ENCODE measurements around the gene MYO19. TPM values are rescaled to one million over a fixed set of nuclear protein-coding genes. Genes with fewer than 3 reads are reported as not detected.

The MYO19 gene
- total RNA-seq, 1 experiment from 2014 or later: 167 TPM

DNA sequence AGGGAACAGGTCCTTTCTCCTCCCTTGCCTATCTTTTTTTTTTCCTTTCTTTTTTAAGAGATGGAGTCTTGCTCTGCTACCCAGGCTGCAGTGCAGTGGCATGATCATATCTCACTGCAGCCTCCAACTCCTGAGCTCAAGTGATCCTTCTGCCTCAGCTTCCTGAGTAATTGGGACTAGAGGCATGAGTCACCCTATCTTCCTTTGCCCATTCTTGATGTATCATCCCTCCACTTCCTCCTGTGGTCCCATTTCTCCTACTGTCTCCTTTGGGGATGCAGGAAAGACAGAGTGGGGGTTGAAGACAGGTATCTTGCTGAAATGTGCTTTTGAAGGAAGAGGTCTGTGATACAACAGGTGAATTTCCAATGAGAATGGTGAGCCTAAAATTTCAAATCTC, 5.5 kb downstream of the MYO19 start:
- no peak for ATAC-seq
- POLR2A ChIA-PET: no interaction called here
- BruUV-seq (replicated peaks): no TSS peak

DNA sequence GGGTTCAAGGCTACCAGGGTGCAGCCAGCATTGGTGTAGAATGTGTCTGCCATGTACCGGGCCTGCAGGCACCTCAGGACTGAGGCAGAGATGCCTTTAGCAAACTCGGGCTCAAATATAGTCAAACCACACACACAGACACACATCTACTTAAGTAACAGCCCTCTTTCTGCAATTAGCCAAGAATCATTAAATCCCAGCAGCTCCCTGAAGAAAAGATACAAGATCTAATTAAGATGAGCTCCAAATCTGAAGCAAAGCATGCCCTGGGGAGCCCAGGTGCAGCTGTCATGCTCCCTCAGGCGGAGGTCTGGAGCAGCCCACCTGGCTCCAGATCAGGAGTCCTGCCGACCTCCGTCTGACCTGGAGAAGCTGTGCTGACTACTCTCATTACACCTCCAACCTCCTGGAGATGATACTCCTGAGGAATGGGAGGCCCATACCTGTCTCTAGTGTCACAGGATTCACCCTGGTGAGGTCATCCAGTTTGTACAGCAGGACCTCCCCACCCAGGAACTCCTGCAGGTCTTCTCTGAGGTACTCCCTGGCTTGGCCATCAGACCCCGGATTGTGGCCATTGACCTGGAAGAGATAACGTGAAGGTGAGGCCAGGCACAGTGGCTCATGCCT, 6.9 kb downstream of the MYO19 start:
- TF ChIP-seq EZH2 (IDR thresholded peaks at IDR 0.05) (no peak), CBX3 (IDR thresholded peaks at IDR 0.05; ENCODE audit: low read depth) (no peak), ZNF274 (IDR thresholded peaks at IDR 0.05; ENCODE audit: low read depth, low read length) (no peak), JUND (IDR thresholded peaks at IDR 0.05) (no peak), SRF (IDR thresholded peaks at IDR 0.05; ENCODE audit: low read depth) (no peak), RAD21 (IDR thresholded peaks at IDR 0.05; ENCODE audit: low read depth) (no peak), TCF7L2 (IDR thresholded peaks at IDR 0.05; ENCODE audit: borderline replicate concordance, extremely low read depth, insufficient read depth, insufficient read length) (no peak), POLR2A (IDR thresholded peaks at IDR 0.05; ENCODE audit: borderline replicate concordance, extremely low read depth, insufficient read depth, insufficient read length) (no peak), POLR2AphosphoS5 (IDR thresholded peaks at IDR 0.05; ENCODE audit: low read depth, low read length) (no peak), ELF1 (IDR thresholded peaks at IDR 0.05; ENCODE audit: borderline replicate concordance, low read depth) (no peak), SIN3A (IDR thresholded peaks at IDR 0.05; ENCODE audit: low read depth) (no peak), FOSL1 (IDR thresholded peaks at IDR 0.05; ENCODE audit: low read depth) (no peak)
- TF ChIP-seq, protein P1, sequence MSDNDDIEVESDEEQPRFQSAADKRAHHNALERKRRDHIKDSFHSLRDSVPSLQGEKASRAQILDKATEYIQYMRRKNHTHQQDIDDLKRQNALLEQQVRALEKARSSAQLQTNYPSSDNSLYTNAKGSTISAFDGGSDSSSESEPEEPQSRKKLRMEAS (IDR thresholded peaks at IDR 0.05): no peak
- TF ChIP-seq, protein P2, sequence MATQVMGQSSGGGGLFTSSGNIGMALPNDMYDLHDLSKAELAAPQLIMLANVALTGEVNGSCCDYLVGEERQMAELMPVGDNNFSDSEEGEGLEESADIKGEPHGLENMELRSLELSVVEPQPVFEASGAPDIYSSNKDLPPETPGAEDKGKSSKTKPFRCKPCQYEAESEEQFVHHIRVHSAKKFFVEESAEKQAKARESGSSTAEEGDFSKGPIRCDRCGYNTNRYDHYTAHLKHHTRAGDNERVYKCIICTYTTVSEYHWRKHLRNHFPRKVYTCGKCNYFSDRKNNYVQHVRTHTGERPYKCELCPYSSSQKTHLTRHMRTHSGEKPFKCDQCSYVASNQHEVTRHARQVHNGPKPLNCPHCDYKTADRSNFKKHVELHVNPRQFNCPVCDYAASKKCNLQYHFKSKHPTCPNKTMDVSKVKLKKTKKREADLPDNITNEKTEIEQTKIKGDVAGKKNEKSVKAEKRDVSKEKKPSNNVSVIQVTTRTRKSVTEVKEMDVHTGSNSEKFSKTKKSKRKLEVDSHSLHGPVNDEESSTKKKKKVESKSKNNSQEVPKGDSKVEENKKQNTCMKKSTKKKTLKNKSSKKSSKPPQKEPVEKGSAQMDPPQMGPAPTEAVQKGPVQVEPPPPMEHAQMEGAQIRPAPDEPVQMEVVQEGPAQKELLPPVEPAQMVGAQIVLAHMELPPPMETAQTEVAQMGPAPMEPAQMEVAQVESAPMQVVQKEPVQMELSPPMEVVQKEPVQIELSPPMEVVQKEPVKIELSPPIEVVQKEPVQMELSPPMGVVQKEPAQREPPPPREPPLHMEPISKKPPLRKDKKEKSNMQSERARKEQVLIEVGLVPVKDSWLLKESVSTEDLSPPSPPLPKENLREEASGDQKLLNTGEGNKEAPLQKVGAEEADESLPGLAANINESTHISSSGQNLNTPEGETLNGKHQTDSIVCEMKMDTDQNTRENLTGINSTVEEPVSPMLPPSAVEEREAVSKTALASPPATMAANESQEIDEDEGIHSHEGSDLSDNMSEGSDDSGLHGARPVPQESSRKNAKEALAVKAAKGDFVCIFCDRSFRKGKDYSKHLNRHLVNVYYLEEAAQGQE (IDR thresholded peaks at IDR 0.05; ENCODE audit: low read depth): no peak
- TF ChIP-seq, protein P3, sequence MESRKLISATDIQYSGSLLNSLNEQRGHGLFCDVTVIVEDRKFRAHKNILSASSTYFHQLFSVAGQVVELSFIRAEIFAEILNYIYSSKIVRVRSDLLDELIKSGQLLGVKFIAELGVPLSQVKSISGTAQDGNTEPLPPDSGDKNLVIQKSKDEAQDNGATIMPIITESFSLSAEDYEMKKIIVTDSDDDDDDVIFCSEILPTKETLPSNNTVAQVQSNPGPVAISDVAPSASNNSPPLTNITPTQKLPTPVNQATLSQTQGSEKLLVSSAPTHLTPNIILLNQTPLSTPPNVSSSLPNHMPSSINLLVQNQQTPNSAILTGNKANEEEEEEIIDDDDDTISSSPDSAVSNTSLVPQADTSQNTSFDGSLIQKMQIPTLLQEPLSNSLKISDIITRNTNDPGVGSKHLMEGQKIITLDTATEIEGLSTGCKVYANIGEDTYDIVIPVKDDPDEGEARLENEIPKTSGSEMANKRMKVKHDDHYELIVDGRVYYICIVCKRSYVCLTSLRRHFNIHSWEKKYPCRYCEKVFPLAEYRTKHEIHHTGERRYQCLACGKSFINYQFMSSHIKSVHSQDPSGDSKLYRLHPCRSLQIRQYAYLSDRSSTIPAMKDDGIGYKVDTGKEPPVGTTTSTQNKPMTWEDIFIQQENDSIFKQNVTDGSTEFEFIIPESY (IDR thresholded peaks at IDR 0.05; ENCODE audit: extremely low read depth, insufficient replicate concordance, low read length): no peak
- intact Hi-C loops (cut with micrococcal nuclease): no loop called here
- Histone ChIP-seq H3K9ac (ENCODE audit: low read length) (no peak overlapping the region), H3K9me2 (ENCODE audit: insufficient read depth) (no peaks in the 10 kb centered on the region), H2AFZ (ENCODE audit: low read depth, low read length, poor library complexity, severe bottlenecking) (no peak overlapping the region), H4K20me1 (ENCODE audit: insufficient read depth) (no peaks in the 10 kb centered on the region), H3K4me1 (ENCODE audit: control insufficient read depth in 1 of 2, insufficient read depth in 2 of 2, low read length in 2 of 2) (peaks cover 0 to 9% of the 10 kb centered on the region in 2 experiments; a peak in 2 of 4 replicates), H3K27ac (ENCODE audit: low read depth, low read length) (no peak overlapping the region), H3K9me3 (ENCODE audit: control insufficient read depth in 1 of 2, insufficient read depth in 1 of 2, low read depth in 1 of 2, low read length in 2 of 2) (no peaks in the 10 kb centered on the region), H3K4me2 (ENCODE audit: low read length) (no peak overlapping the region), H3K36me3 (ENCODE audit: control insufficient read depth in 1 of 2, insufficient read depth in 2 of 2, low read length in 2 of 2) (peaks cover 49 to 70% of the 10 kb centered on the region in 2 experiments), H3K4me3 (replicated peaks in 1 of 2; ENCODE audit: low read depth in 1 of 2, low read length in 2 of 2) (no peak overlapping the region), H3K27me3 (ENCODE audit: insufficient read depth, low read length) (no peaks in the 10 kb centered on the region), H3K79me2 (ENCODE audit: insufficient read depth, low read length) (peaks cover 65% of the 10 kb centered on the region)
- BruUV-seq (replicated peaks): no TSS peak
- RAD21 ChIA-PET (ENCODE audit: low non-redundant PET in 1 of 2, low total read pairs in 2 of 2, uncharacterized antibody in 2 of 2, unreplicated experiment in 2 of 2): no interaction called here
- POLR2A ChIA-PET: no interaction called here
- no peak for DNase-seq (ENCODE audit: low read depth, low spot score)
- CTCF ChIA-PET: no interaction called here
- ATAC-seq: no peak

More for the DNA sequence above, 5.5 kb downstream of the MYO19 start:
- Histone ChIP-seq H3K79me2 (ENCODE audit: insufficient read depth, low read length) (peaks cover 67% of the 10 kb centered on the region), H3K9me3 (ENCODE audit: control insufficient read depth in 1 of 2, insufficient read depth in 1 of 2, low read depth in 1 of 2, low read length in 2 of 2) (no peaks in the 10 kb centered on the region), H3K4me2 (ENCODE audit: low read length) (no peak overlapping the region), H3K4me3 (replicated peaks in 1 of 2; ENCODE audit: low read depth in 1 of 2, low read length in 2 of 2) (no peak overlapping the region), H3K9me2 (ENCODE audit: insufficient read depth) (no peaks in the 10 kb centered on the region), H3K36me3 (ENCODE audit: control insufficient read depth in 1 of 2, insufficient read depth in 2 of 2, low read length in 2 of 2) (peaks cover 46 to 76% of the 10 kb centered on the region in 2 experiments), H2AFZ (ENCODE audit: low read depth, low read length, poor library complexity, severe bottlenecking) (no peak overlapping the region), H3K4me1 (ENCODE audit: control insufficient read depth in 1 of 2, insufficient read depth in 2 of 2, low read length in 2 of 2) (peaks cover 8 to 20% of the 10 kb centered on the region in 2 experiments), H3K27me3 (ENCODE audit: insufficient read depth, low read length) (no peaks in the 10 kb centered on the region), H4K20me1 (ENCODE audit: insufficient read depth) (no peaks in the 10 kb centered on the region), H3K9ac (ENCODE audit: low read length) (no peak overlapping the region), H3K27ac (ENCODE audit: low read depth, low read length) (no peak overlapping the region)
- CTCF ChIA-PET: no interaction called here
- intact Hi-C loops (cut with micrococcal nuclease): no loop called here
- DNase-seq (ENCODE audit: low read depth, low spot score): no peak
- TF ChIP-seq EGR1 (IDR thresholded peaks at IDR 0.05; ENCODE audit: low read depth) (no peak), JUND (IDR thresholded peaks at IDR 0.05) (0 out of 2 replicates have a peak, but pooled peaks have one; percentile 9)
- RAD21 ChIA-PET (ENCODE audit: low non-redundant PET in 1 of 2, low total read pairs in 2 of 2, uncharacterized antibody in 2 of 2, unreplicated experiment in 2 of 2): no interaction called here

Data from HCT116 (cell line).